Caki2 (cell line): Measurements from ENCODE around the gene GPR63. TPM values are rescaled to one million over a fixed set of nuclear protein-coding genes. Genes with fewer than 3 reads are reported as not detected.
A peak's percentile ranks its signal among the peaks of the same experiment; 100 is the strongest.
"Not testable (repeated sequence)": the region's sequence is repeated elsewhere in the genome, so short reads cannot be mapped to it uniquely, and the experiment has no call there.

ENCODE experiments used
- DNase-seq: peaks from one replicate; pipeline ENCODE4 v3.0.0-alpha.2; 2015; ENCODE audit warnings: low read depth
- in situ Hi-C: cut with HindIII; loops from 2 replicates; pipeline ENCODE4 v1.10.0; 2016; ENCODE audit warnings: low sequenced_read_pairs, low pct_unique_long_range_greater_than_20kb, mixed read lengths
- total RNA-seq: library from RNA; depleted of rRNA; stranded (reverse); fragments of >200 nt; shearing (Covaris generic); gene quantifications from 2 replicates; pipeline ENCODE4 v1.2.3, GENCODE V29; 2014; ENCODE audit warnings: low replicate concordance; rRNA removed

Gene GPR63, protein sequence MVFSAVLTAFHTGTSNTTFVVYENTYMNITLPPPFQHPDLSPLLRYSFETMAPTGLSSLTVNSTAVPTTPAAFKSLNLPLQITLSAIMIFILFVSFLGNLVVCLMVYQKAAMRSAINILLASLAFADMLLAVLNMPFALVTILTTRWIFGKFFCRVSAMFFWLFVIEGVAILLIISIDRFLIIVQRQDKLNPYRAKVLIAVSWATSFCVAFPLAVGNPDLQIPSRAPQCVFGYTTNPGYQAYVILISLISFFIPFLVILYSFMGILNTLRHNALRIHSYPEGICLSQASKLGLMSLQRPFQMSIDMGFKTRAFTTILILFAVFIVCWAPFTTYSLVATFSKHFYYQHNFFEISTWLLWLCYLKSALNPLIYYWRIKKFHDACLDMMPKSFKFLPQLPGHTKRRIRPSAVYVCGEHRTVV
- total RNA-seq: 0.37 and 0.46 TPM in 2 replicates

DNA sequence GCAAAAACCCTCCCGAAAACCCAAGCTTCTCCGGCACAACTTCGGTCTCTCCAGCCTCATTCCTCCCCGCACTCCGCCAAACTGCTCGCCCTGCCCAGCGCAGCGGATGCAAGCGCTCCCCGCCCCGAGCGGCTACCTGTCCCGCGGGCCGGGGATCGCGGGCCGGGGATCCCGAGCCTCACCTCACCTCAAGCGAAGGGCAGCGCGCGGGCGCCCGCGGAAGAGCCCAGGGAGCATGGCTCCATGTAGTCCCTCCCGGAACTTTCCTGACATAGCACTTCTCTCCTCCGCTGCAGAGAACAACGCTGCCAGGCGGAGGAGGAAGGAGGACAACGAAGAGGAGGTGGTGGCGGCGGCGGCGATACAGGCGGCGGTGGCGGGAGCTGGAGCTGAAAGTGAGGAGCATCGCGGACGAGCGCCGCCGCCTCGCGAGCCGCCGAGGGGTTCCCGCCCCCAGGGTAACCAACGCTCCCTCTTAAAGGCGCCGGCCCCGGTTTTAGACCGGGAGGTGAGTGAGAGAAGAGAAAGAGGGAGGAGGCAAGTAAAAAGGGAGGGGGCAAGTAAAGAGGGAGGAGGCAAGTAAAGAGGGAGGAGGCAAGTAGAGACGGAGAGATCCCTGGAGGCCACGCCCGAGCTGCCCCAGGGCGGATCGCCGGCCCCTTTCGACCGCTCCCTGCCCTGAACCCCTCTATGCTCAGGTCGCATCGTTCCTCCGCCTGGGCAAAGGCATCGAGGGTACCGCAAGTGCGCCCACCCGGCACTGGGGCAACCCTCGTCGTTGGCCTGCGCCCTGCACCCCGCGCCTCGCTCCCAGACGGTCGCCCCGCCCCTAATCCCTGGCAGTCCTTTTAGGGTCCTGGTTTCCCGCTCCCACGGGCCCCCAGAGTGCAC lies at the start of gene GPR63:
Gene GPR63, minus strand, starts transcription at position 397 of the 891 bp plus-strand sequence. CDS start 37,746 bp downstream, outside the sequence.
- DNase-seq: peak; percentile 92
- in situ Hi-C loops: no loop called here

GRCh38 chr6:96886519-96886918 lies 49.2 kb upstream of the GPR63 start:
- in situ Hi-C loops: no loop called here
- DNase-seq: no peak

- in situ Hi-C loops, DNase-seq: not testable (repeated sequence)
These were observed 47.9 kb upstream of the GPR63 start for GRCh38 chr6:96885187-96885631.

GRCh38 chr6:96878143-96878542 lies 40.9 kb upstream of the GPR63 start:
- DNase-seq: no peak
- in situ Hi-C loops: no loop called here

- no peak for DNase-seq
- in situ Hi-C loops: no loop called here
These were observed 39.7 kb upstream of the GPR63 start for GRCh38 chr6:96876886-96877545.

DNA sequence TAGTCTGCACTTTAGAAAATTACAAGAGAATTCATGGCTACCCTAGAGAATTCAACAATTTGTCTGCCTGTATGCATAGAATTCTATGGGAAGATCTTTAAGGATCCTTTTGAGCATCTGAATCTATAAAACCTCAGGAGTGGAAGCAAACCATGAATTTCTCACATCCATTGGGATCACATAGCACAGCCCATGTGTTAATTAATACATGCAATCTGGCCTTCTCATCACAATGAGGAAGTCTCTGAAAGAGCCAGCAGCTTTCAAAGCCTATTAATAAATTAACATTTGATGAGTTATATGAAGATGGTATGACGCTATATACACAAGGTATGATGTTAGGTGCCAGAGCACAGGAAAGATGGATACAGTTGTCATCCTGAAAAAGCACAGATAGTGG lies 35.7 kb upstream of the GPR63 start:
- in situ Hi-C loops: no loop called here
- DNase-seq: no peak

GRCh38 chr6:96865055-96865405 lies 27.8 kb upstream of the GPR63 start:
- in situ Hi-C loops: no loop called here
- DNase-seq: no peak

DNA sequence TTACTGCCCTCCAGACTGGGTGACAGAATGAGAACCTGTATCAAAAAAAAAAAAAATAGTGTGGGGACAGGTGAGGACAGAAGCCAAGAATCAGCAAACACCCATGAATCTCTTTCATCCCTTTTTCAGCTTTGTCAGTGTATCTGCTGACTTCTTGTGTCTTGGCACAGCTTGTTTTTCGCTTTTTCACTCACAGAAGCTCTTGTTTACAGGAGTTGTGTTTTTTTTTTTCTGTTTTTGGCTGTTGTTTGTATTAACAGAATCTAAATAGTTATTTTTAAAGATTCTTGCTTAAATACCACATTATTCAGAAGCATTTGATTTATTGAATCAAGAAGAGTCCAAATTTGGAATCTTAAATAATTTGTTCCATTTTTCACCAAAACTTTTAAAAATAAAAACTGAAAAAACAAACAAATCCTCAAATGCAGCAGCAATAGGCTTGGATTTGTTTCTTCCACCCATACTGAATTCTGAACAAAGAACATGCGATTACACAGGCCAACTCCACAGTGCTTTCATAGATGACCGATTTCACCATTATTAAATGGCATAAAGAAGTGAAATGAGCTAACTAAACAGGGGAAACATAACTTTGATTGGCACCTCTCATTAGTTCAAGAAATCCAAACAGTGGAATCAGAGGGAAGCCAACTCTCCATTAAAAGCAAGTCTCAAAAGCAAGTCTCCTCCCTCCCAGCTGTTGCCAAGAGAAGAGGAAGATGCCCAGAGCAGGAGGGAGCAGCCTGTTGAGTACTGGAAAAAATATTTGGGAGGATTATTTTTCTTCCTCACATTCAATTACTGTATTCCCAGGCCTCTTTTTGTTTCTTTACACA lies 27.2 kb upstream of the GPR63 start:
- no peak for DNase-seq
- in situ Hi-C loops: no loop called here

- DNase-seq: no peak
- in situ Hi-C loops: no loop called here
These were observed 25.3 kb upstream of the GPR63 start for GRCh38 chr6:96862560-96862959.

- in situ Hi-C loops: no loop called here
- DNase-seq: no peak
These were observed 24.3 kb upstream of the GPR63 start for GRCh38 chr6:96861588-96861987.

DNA sequence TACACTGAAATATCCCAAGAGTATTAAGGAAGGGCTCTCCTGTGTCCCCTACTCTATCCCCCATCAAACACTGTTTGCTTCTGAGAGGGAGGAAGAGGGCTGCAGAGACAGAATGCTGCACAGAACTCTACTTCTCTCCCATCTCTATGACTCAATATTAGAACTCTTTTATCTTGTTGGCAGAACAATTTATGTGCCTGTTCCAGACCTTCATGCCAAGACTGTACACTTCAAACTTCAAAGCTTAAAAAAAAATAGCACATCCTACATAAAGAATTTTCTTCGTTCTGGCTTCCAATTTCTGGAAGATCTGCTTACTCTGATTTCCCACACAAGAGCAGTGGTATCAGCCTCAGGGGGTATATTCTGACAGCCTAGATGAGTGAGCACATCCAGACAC lies 19.6 kb upstream of the GPR63 start:
- no peak for DNase-seq
- in situ Hi-C loops: no loop called here

- in situ Hi-C loops: no loop called here
- no peak for DNase-seq
These were observed 15.8 kb upstream of the GPR63 start for GRCh38 chr6:96853083-96853482.

GRCh38 chr6:96852605-96853004 lies 15.3 kb upstream of the GPR63 start:
- DNase-seq: no peak
- in situ Hi-C loops: no loop called here

DNA sequence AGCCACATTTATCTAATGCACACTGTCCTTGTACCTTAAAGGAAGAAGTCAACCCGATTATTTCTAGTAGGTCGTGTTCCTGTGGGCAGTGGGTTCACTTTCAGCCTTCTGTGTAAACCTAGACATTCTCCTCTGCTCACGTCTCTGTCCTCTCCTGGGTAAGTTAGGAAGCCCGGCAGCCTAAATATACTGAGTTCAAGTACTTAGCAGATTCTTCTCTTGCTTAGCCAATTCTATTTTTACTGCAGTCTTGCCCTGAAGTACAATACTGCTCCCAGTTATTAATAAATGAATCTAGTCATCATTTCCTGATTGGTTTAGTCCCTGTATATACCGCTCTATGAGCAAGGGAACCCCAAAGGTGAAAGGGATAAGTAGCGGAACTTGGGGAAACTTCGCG lies 14.6 kb upstream of the GPR63 start:
- in situ Hi-C loops: no loop called here
- no peak for DNase-seq

DNA sequence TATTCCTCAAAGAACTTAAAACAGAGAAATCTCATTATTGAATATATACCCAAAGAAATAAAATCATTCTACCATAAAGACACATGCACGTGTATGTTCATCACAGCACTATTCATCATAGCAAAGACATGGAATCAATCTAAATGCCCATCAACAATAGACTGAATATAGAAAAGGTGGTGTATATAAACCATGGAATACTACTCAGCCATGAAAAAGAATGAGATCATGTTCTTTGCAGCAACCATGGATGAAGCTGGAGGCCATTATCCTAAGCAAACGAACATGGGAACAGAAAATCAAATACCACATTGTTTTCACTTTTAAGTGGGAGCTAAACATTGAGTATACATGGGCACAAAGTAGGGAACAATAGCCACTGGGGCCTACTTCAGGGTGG lies 12.3 kb upstream of the GPR63 start:
- DNase-seq: no peak
- in situ Hi-C loops: no loop called here

GRCh38 chr6:96844530-96844929 lies 7.3 kb upstream of the GPR63 start:
- in situ Hi-C loops: no loop called here
- no peak for DNase-seq

DNA sequence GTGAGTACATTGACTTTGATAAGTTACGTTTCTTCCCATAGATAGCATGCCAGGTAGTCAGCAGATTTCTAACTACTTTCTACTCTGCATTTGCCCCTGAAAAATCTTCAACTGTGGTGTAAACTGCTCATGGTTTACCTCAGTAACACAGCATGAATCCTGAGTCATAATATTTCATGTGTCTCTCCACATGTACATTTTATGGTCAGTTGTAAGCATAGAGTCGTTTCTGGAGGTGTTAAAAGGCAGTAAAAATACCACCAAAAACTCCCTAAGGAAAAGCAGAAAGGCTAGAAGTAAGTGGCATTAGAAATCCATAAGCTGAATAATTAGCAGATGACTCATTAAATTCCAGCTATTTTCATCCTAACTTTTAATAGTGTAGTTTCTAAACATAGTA lies 4.1 kb upstream of the GPR63 start:
- DNase-seq: no peak
- in situ Hi-C loops: no loop called here

GRCh38 chr6:96836631-96837080 lies 621 bp downstream of the GPR63 start:
- in situ Hi-C loops: no loop called here
- DNase-seq: no peak
